Activated CD4-positive, alpha-beta T cell treated with anti-CD3 and anti-CD28 coated beads, Interleukin-2, amount 10 ng/mL, durations not matched to agents 24 days and 14 days (primary cell): ENCODE measurements around the gene TMEM179. TPM values are rescaled to one million over a fixed set of nuclear protein-coding genes. Genes with fewer than 3 reads are reported as not detected.

Source experiments
- DNase-seq: peaks from one replicate; pipeline ENCODE4 v3.0.0; 2022
- H3K27ac Mint-ChIP-seq: one replicate; pipeline ENCODE4 v1.8.0; 2022; ENCODE audit warnings: mild to moderate bottlenecking, mixed read lengths
- H3K27me3 Mint-ChIP-seq: one replicate; pipeline ENCODE4 v1.8.0; 2022; ENCODE audit warnings: mixed read lengths
- H3K36me3 Mint-ChIP-seq: one replicate; pipeline ENCODE4 v1.8.0; 2022; ENCODE audit warnings: low read depth, mild to moderate bottlenecking, mixed read lengths
- H3K4me1 Mint-ChIP-seq: one replicate; pipeline ENCODE4 v1.8.0; 2021; ENCODE audit warnings: mixed read lengths
- H3K4me3 Mint-ChIP-seq: one replicate; pipeline ENCODE4 v1.8.0; 2022; ENCODE audit warnings: mild to moderate bottlenecking, moderate library complexity, mixed read lengths
- H3K9me3 Mint-ChIP-seq: one replicate; pipeline ENCODE4 v1.8.0; 2021; ENCODE audit warnings: mixed read lengths
- intact Hi-C: fragments of 100-400 bp; cut with micrococcal nuclease; formaldehyde crosslinking; loops from one replicate; pipeline ENCODE4 v1.15.1; 2023
- total RNA-seq: library from RNA; stranded (reverse); gene quantifications from 2 replicates; pipeline ENCODE4 v1.2.3, GENCODE V29; 2022

TMEM179 gene
- total RNA-seq, 1 donor from 2014 or later = 0.28 TPM

DNA sequence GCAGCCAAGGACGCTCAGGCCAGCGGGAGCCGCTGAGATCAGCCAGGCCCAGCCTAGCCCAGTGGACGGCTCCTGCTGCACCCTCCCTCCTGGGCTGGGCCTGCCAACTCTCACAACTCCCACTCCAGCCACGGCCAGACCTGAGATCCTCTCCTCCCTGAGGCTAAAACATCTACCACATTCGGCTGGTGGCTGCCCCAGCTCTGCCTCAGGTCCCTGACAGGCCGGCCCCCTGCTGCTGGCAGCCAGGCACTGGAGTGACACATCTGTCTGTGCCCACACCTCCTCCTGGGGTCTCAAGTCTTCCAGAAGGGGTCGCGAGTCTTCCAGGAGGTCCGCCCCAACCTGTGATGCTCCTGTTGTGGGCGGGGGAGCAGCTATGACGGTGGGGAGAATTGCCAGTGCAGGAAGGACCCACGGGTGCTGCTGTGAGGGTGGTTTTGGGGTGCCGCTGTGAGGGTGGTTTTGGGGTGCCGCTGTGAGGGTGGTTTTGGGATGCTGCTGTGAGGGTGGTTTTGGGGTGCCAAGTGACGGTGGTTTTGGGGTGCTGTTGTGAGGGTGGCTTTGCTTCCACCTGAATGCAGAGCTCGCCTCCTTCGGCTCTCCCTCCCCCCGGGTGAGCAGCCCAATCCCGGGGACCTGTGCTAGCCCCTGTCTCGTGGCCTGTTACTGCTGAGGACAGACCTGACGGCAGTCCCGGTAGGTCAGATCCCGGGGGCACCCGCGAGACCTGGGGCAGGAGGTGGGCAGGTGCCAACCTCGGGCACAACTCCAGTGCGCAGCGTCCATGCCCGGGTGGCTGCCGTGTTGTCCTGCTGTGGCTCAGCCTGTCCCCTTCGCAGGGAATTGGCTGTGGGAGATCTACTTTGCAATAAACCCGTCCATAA is 52.5 kb downstream of the TMEM179 start:
- DNase-seq = no peak
- no peaks in the 10 kb centered on the region for H3K4me1 Mint-ChIP-seq
- H3K27ac Mint-ChIP-seq = no peak overlapping the region
- H3K27me3 Mint-ChIP-seq = no peaks in the 10 kb centered on the region
- H3K9me3 Mint-ChIP-seq = no peaks in the 10 kb centered on the region
- H3K4me3 Mint-ChIP-seq = no peak overlapping the region
- intact Hi-C loops = no loop called here
- no peaks in the 10 kb centered on the region for H3K36me3 Mint-ChIP-seq

DNA sequence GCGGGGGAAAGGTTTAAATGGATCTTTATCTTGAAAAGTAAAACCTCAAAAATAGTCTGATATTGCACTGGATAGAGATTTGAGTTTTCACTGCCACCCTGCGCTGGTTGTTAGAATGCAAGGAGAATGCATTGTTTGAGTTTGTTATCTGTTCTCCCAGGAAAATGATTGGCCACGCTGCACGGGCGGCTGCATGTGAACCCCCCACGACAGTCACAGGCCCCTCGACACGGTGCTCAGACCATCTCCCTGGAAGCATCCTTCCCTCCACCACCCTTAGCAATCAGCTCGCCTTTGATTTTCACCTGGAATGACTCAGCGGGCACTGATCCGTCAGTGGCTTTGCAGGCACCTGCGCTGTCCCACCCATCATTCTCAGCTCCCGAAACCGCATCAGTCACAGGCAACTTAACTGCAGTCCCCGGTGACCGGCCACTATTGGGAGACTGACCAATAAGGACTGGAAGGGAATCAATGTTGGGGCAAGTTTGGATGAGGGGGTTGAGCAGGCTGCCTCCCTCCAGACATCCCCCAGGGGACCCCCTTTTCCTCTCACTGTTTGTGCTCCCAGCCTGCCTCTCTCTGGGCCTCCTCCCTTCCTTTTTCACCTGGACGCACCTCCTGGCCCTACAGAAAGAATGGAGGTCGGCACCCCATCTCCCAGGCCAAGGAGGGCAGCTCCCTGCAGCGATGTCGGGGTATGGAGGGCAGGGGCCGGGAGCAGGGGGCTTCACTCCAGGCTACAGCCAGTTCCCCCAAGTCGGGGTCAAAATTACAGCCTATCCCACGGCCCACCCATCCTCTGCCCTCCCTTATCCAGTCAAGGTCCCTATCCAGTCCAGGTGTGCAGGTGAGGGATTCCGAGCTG is 53.5 kb downstream of the TMEM179 start:
- no peak overlapping the region for H3K4me3 Mint-ChIP-seq
- no peaks in the 10 kb centered on the region for H3K36me3 Mint-ChIP-seq
- intact Hi-C loops = no loop called here
- no peak overlapping the region for H3K27ac Mint-ChIP-seq
- no peaks in the 10 kb centered on the region for H3K4me1 Mint-ChIP-seq
- H3K27me3 Mint-ChIP-seq = no peaks in the 10 kb centered on the region
- DNase-seq = no peak
- no peaks in the 10 kb centered on the region for H3K9me3 Mint-ChIP-seq

DNA sequence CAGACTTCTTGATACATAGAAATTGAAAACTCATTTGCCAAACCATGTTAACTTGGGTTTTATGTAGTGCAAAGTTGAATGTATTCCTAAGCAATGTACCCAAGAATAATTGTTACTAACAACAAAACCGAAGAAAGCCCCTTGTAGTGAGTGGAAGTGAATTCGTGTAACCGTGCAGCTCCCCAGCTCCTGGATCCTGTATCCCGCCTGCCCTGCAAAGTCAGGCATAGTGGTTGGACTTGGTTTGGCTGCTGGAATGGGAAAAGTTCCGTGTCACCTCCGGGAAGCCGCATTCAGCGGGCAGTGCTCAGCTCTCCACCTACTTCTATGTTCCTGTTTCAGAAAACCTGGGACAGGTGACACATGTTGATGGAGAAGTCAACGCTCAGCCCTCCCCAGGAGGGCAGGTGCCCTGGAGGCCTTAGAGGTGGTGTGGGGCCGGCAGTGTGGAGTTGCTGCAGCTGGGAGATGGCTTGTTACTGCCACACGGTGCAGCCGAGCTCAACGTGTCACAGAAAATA is 54.2 kb downstream of the TMEM179 start:
- H3K9me3 Mint-ChIP-seq = no peaks in the 10 kb centered on the region

DNA sequence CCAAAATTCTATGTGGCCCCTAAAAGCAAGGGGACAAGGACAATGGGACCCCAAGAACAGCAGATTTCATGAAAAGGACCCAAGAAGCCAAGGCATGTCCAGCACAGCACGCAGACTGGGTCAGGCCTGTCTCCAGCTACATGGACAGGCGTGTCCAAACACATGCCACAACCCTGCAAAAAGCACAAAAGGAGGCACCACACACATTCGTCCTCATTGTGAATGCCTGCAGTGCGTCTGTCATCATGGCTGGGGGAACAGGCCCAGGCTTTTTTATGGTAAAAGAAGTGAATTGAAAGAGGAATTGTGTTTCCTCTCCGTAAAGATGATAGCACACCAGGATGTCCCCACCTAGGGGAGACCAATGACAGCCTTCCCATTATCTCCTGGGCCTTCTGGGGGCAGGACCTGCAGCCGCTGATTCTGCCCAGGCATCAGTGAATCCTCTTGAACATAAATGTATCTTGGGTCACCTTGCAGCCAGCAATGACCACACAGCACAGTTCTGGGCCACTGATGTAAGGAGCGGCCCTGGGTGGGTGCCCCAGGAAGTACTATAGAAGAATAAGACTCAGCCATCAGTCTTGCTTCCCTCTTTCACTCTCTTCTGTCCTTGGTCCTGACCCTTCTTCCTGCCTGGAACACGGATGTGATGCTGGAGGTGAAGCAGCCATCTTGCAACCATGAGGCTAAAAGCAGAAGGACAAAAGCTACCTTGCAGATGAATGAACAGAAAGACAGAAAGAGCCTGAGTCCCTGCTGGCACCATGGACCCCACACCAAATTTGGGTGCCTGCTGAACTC is 54.8 kb downstream of the TMEM179 start:
- H3K9me3 Mint-ChIP-seq = no peaks in the 10 kb centered on the region
- no peak for DNase-seq
- intact Hi-C loops = no loop called here
- no peaks in the 10 kb centered on the region for H3K36me3 Mint-ChIP-seq
- H3K4me1 Mint-ChIP-seq = no peaks in the 10 kb centered on the region
- H3K27ac Mint-ChIP-seq = no peak overlapping the region
- no peaks in the 10 kb centered on the region for H3K27me3 Mint-ChIP-seq
- H3K4me3 Mint-ChIP-seq = no peak overlapping the region

More for the DNA sequence above, 54.2 kb downstream of the TMEM179 start:
- no peak for DNase-seq
- H3K4me1 Mint-ChIP-seq = no peaks in the 10 kb centered on the region
- H3K4me3 Mint-ChIP-seq = no peak overlapping the region
- no peaks in the 10 kb centered on the region for H3K27me3 Mint-ChIP-seq
- no peaks in the 10 kb centered on the region for H3K36me3 Mint-ChIP-seq
- intact Hi-C loops = no loop called here
- H3K27ac Mint-ChIP-seq = no peak overlapping the region

DNA sequence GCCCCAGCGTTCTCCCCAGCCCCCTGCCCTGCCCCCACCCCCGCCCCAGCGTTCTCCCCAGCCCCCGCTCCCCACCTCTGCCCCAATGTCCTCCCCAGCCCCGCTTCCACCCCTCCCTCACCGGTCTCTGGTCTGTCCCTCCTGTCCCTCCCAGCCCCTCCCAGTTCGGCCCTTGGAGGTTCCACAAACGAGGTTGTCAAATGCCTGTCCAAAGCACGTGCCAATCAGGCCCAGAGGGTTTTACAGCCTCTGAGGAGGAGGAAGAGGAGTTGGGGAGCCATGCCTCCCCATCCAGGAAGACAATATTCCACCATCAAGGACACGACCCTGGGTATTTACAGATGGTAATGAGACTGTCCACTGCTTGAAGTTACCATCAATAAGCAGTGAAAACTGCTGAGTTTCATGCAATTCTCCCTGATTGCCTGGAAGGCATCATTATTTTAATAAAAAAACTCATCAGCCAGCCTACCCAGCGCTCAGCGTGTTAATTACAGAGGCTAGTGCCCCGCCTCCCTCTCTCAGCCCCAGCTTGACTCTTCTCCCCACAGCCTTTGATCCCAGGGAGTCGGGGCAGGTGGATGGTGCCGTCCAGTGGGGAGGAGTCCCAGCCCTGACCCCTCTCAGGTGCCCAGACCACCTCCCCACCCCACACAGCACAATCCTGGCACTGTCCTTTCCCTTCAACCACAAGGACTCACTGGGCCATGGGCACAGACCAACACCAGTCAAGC is 55.6 kb downstream of the TMEM179 start:
- Mint-ChIP-seq H3K27ac (no peak overlapping the region), H3K36me3 (no peaks in the 10 kb centered on the region), H3K4me1 (no peaks in the 10 kb centered on the region), H3K9me3 (no peaks in the 10 kb centered on the region), H3K4me3 (no peak overlapping the region), H3K27me3 (no peaks in the 10 kb centered on the region)
- DNase-seq = no peak
- intact Hi-C loops = no loop called here

DNA sequence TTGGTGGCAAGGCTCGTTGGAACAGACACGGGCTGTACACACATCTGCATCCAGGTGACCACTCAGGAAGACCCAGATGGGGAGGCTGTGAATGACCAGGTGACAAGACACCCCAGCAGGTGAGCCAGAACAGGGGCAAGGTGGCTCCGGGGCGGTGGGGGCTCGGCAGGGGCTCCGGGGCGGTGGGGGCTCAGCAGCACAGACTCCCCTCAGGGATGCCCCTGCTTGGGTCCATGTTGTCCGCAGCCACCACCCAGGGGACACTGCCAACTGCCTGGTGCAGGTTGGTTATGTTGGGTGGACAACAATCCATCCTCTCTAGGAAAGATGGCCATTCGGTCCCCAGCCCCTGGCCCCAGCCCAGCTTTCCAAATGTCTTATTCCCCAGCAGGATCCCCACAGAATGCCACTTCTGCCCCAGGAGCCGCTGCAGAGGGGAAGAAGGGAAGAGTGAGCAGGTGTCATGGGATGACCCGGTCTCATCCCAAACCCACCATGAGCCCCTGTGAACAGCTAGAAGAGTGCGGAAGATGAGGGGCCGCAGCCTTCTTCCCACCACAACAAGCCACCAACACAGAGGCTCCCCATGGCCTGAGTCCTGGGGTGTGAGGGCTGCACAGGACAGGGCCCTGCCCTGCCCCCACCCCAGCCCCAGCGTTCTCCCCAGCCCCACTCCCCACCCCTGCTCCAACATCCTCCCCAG is 56.4 kb downstream of the TMEM179 start:
- no peak overlapping the region for H3K27ac Mint-ChIP-seq
- H3K4me3 Mint-ChIP-seq = no peak overlapping the region
- H3K4me1 Mint-ChIP-seq = no peaks in the 10 kb centered on the region
- H3K36me3 Mint-ChIP-seq = no peaks in the 10 kb centered on the region
- no peak for DNase-seq
- no peaks in the 10 kb centered on the region for H3K27me3 Mint-ChIP-seq
- intact Hi-C loops = no loop called here
- no peaks in the 10 kb centered on the region for H3K9me3 Mint-ChIP-seq

DNA sequence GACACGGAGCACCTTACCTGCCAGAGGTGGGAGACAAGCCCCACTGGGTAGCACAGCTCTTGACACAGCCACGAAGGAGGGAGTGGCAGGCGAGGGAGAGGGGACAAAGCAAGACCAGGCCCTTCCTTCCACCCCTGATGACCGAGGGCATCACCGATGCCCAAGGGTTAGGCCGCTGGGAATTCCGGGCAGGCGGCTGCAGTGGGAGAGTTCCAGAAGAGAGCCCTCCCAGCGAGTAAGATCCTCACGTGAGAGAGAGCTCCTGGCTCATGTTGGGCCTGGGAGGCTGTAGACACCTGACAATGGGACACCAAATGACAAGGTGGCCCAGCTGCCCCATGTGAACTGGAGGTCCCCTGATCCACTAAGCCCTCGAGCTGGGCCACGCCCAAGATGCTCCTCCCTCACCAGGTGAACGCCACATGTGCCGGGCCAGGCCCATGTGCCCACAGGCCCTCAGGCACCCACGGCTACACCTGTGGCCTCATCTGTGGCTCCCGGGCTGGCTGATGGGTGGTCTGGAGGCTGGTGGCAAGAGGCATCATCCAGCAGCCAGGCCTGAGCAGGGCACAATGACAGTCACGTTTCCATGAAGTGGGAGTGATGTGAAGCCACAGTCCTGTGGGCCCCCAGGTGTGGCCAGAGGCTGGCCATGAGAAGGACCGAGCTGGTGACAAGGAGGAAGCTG is 57.1 kb downstream of the TMEM179 start:
- intact Hi-C loops = no loop called here
- DNase-seq = no peak
- Mint-ChIP-seq H3K36me3 (no peaks in the 10 kb centered on the region), H3K27ac (no peak overlapping the region), H3K4me3 (no peak overlapping the region), H3K27me3 (no peaks in the 10 kb centered on the region), H3K4me1 (no peaks in the 10 kb centered on the region), H3K9me3 (no peaks in the 10 kb centered on the region)

DNA sequence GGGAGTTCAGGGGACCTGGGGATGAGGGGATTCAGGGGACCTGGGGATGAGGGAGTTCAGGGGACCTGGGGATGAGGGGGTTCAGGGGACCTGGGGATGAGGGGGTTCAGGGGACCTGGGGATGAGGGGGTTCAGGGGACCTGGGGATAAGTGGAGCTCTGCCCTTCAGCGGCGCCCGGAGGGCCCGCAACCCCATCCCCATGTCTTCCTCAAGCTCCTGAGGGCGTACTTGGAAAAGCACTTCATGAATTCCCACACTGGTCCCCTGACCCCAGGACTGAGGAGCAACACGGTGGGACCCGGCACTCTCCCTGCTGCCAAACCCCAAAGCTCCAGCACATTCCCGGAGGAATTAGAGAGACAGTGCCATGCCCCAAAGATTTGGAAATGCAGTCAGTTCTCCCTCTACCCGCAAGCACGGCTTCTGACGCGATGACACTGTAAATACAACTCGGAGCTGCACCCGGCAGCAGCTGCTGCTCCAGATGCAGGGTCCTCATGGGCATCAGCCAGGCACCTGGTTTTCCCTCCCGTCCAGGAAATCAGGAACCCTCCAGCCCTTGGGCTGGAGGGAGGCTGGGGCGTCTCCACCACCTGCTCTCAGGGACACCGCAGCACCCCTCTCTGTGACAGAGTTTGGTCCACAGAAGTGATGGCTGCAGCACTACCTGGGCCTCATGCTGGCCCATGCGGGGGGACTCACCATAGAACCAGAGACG is 57.8 kb downstream of the TMEM179 start:
- no peaks in the 10 kb centered on the region for H3K36me3 Mint-ChIP-seq
- H3K4me1 Mint-ChIP-seq = no peaks in the 10 kb centered on the region
- no peak overlapping the region for H3K27ac Mint-ChIP-seq
- DNase-seq = no peak
- intact Hi-C loops = no loop called here
- H3K4me3 Mint-ChIP-seq = no peak overlapping the region
- no peaks in the 10 kb centered on the region for H3K27me3 Mint-ChIP-seq
- H3K9me3 Mint-ChIP-seq = no peaks in the 10 kb centered on the region

DNA sequence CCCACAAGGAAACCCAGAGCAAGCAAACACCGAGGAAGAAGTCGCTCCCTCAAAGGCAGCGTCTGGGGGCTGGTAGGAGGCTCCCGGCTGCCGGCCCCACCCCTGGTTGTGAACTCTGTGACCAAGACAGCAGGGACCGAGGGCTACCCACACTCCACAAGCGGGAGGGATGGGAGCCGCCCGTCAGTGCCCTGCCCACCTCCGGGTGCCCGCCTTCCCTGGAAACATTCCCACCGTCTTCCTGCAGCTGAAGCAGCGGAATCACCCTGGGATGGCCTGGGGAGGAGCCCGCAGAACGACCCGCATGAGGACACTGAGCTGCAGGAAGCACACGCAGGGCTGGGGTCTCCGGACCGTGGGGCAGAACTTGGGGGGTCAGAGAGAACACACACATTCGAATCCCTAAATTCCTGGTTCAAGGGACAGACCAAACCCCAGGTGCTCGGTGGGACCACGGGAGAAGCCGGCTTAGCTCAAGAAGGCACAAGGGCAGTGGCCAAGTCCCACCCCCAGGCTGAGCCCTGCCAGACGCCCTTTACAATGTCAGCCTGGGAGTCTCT is 58.5 kb downstream of the TMEM179 start:
- intact Hi-C loops = no loop called here
- Mint-ChIP-seq H3K4me3 (no peak overlapping the region), H3K27ac (no peak overlapping the region), H3K36me3 (no peaks in the 10 kb centered on the region), H3K27me3 (peaks cover under 1% of the 10 kb centered on the region), H3K4me1 (no peaks in the 10 kb centered on the region), H3K9me3 (no peaks in the 10 kb centered on the region)
- no peak for DNase-seq

DNA sequence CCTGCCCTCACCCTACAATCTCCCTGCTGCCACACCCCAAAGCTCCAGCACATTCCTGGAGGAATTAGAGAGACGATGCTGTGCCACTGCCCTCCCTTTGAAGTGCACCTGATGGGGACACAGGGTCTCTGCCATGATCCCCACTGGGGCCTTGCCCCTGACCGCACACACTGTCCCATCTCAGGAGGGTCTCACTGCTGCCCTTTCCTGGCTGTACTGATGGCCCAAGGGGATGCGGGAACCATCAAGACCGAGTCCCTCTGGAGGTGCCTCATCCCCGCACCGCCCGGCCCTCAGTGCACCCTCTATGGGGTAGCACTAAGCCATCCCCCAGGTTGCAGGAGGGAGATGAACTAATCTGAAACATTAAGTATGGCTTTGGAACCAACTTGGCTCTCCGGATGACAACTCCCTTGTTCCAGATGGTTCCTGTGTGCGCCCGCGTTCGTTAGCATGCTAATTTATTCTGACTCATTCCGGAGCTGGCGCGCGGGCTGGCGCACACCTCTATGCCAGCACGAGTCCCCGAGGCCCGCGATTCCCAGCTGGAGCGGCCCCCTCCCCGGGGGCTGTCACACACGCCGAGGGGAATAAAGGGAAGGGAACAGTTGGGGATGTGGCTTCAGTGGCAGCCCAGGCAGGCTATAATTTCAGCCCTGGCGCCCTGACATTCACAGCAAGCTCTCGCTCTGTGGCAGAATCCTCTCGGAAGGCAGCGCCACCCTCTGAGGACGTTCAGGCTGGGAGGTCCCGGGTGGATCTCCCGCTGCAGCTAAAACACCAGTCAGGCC is 59.2 kb downstream of the TMEM179 start:
- intact Hi-C loops = no loop called here
- Mint-ChIP-seq H3K36me3 (no peaks in the 10 kb centered on the region), H3K27ac (no peak overlapping the region), H3K4me3 (no peak overlapping the region), H3K9me3 (no peaks in the 10 kb centered on the region), H3K4me1 (no peaks in the 10 kb centered on the region), H3K27me3 (peaks cover 2% of the 10 kb centered on the region)
- DNase-seq = no peak

DNA sequence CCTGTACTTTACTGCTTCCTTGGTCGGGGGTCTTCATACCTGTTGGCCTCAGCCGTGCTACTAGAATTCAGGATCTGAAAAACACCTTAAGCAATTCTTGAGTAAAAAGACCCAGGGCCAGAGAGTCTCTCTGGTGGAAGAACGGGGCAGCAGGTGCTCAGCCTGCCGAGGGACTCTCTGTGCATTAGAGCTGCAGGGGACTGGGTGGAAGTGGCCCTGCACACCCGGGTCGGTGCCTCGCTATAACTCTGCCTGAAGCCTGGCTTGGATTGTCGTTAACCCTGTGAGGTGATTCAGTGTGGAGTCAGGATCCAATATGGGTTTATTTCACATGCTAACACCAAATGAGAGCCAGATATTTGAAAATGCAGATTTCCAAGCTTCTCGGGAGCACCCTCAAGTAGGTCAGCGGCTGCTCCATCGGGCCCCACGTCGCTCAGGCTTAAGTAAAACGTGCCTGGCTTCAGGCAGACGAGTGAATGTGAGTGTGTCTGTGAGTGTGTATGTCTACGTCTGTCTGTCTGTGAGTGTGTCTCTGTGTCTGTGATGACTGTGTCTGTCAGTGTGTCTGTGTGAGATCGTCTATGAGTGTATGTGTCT is 60.1 kb downstream of the TMEM179 start:
- no peaks in the 10 kb centered on the region for H3K4me1 Mint-ChIP-seq
- no peak overlapping the region for H3K4me3 Mint-ChIP-seq
- peaks cover 2% of the 10 kb centered on the region for H3K27me3 Mint-ChIP-seq
- no peak overlapping the region for H3K27ac Mint-ChIP-seq
- H3K36me3 Mint-ChIP-seq = no peaks in the 10 kb centered on the region
- intact Hi-C loops = no loop called here
- DNase-seq = no peak
- no peaks in the 10 kb centered on the region for H3K9me3 Mint-ChIP-seq
